CD1c-positive myeloid dendritic cell (primary cell): ENCODE results near the gene SLC48A1.

Experiments
- DNase-seq: peaks from one replicate; pipeline ENCODE4 v3.0.0-alpha.2; 2016; ENCODE audit errors: extremely low spot score

SLC48A1 gene

GRCh38 chr12:47777151-47777550, 4.1 kb downstream of the SLC48A1 start:
- no peak for DNase-seq

- DNase-seq = peak; percentile 36
Measured at GRCh38 chr12:47777741-47778558, 4.9 kb downstream of the SLC48A1 start.

DNA sequence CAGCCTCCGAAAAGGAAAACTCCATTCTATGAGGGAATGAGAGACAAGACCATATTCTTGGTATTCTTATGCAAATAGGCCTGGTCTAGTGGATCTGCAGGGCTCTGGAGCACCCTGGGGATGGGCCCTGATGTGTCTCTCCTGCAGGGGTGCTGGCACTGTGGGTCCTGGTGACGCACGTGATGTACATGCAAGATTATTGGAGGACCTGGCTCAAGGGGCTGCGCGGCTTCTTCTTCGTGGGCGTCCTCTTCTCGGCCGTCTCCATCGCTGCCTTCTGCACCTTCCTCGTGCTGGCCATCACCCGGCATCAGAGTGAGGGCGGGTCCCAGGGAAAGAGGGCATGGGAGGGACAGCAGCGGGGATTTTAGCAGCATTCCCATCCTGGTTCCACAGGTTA, 5.8 kb downstream of the SLC48A1 start:
- no peak for DNase-seq

DNA sequence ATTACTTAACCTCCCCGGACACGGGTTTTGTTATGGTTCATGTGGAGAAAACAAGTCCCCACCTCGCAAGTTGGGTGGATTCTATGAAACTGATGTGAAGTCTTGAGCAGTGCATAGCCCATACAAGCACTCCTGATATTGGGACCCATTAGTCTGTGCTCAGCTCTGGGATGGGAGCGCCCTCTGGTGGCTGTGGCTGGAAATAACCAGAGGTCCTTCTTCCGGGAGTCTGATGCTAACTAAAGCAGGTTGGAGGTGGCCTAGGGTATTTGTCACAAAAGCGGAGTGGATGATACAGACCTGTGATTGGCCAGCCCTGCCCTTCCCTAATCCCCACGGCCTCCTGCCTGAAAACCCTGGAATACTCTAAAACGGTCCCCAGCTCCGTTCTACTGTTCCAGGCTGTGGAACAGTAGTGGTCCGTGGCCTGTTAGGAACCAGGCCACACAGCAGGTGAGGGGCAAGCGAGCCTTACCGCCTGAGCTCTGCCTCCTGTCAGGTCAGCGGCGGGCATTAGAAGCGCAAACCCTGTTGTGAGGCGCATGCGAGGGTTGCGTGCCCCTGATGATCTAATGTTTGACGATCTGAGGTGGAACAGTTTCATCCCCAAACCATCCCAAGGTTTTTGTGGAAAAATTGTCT, 6.4 kb downstream of the SLC48A1 start:
- peak; percentile 91 for DNase-seq

DNA sequence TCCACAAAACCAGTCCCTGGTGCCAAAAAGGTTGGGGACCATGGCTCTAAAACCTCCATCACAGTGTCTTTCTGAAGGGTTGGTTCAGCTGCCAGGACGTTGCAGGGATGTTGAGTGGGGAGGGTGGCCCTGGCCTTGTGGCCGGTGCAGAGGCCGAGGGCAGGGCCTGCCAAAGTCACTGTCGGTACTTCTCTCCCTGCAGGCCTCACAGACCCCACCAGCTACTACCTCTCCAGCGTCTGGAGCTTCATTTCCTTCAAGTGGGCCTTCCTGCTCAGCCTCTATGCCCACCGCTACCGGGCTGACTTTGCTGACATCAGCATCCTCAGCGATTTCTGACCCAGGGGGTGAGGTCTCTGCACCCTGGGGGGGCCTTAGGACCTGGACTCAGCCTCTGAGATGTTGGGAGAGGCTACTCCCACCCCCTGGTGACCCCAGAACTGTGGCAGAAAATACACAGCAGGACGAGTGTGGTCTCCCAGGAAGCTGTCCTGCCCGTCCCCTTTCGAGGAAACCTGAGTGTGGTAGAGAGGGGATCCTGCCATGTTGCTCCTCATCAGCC, 7.0 kb downstream of the SLC48A1 start:
- DNase-seq = no peak

DNA sequence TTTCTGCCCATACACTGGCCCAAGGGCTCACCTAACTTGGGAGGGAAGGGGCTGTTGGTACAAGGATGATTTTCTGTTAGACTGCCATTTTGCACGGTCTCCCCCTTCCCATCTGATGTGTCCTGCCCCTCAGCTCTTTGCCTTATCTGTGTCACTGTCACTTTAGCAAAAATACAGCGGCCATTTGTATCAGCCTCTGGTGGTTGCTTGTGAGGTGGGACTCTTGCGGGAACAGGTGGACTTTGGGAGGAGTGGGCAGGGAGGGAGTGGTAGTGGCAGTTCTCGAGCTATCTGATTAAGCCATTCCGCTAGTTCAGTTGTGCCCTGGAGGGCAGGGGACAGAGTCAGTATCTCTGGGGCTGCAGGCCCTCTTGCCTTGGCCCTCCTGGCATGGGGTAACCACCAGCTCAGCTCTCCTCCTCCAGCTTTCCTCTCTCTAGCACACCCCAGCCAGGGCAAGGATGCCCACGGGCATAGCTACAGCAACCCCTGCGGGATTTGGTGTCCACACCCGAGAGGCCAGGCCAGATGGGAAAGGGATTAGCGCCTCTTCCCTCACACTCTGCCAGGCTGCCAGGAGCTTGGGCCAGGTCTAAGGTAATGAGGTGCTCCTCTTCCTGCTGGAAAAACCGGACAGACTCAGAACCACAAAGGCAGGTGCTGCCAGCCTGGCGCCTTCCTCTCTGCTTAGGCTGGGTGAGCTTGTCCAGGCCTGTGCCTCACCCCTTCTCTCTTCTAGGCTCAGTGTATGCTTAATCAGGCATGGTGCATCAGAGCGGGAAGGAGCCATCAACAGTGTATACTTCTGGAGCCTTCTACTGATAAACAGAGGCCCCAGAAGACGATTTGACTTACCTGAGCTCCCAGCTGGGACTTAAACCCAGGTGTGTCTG, 8.7 kb downstream of the SLC48A1 start:
- DNase-seq = no peak

DNA sequence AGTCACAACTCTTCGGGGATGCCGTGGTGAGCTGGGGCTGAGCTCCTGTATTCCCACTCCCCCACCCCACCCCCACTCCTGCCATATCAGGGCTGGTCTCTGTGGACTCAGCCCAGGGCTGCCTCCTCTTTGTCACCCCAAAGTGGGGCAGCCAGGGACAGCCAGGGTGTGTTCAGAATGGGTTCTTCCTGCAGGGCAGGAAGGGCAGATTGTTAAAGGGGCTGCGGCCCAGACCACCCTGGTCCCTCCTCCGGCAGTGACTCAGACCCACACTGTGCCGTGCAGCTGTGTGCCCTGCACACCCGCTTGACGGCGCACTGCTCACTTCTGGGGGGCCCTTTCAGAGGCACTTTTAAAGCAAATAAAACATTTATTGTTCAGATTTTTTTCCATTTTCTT, 9.3 kb downstream of the SLC48A1 start:
- DNase-seq = no peak

- no peak for DNase-seq
Measured at GRCh38 chr12:47783024-47783755, 10.2 kb downstream of the SLC48A1 start.

GRCh38 chr12:47783821-47784819, 11.1 kb downstream of the SLC48A1 start:
- DNase-seq = no peak

DNA sequence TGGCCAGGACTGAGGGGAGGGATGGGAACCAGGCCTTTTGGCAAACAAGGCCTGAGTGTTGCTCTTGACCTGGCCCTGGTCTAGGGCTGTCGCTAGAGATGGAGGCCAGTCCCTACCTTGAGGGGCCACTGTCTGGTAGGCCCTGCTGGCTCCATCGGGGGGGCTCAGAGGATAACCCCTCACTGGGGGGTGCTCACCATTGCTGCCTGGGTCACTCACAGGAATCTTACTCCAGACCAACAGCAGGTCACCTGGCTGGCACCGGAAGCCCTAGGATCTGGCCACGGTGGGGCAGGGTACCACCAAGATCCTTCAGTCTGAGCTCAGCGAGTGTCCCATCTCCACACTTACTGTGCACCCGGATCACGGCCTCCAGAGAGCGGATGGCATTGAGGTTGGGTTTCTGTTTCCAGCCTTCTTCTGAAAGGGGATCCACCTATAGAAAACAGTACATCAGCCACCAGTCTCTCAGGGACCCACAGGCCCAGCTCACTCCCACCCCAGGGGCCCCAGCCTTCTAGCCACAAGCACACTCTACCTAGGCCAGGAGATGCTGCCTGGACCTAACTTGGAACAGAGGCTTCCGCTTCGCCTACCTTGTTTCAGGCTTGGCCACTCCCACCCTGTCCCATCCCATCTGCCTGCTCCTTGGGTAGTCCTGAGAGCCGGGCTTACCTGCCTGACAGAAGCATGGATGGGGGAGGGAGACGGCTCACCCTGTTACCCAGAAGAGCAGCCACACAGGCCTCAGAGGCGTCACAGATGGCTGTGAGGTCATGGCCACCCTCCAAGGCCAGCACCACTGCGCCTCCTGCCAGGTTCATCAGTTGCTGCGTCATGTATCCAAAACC, 12.2 kb downstream of the SLC48A1 start:
- no peak for DNase-seq

GRCh38 chr12:47785887-47786661, 13.0 kb downstream of the SLC48A1 start:
- DNase-seq = no peak

DNA sequence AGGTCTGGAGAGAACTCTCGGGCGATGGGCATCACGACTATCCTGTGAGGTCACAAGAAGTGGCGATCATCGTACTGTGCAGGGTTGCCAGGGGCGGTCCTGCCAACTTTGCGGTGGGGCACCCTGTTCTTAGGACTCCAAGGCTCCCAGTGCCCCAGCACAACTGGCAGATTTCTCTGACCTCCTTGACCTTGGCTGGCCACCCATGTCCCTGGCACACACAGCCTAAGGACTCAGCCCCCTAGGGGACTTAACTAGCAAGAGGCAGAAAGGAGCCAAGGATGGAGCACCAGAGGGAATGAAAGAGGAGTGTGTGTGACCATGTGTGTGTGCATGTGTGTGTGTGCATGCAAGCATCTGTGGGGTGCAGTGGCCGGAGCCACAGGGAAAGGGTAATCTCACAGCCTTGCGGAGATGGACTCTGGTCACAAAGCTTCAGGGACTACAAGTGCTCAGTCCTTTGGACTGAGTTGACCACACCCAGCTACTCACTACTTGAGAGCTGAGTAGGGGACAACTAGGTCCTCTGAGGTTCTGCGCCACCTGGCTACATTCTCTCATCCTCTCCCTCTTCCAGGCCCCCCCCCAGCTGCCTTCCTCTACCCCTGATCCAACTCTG, 13.7 kb downstream of the SLC48A1 start:
- DNase-seq = no peak

DNA sequence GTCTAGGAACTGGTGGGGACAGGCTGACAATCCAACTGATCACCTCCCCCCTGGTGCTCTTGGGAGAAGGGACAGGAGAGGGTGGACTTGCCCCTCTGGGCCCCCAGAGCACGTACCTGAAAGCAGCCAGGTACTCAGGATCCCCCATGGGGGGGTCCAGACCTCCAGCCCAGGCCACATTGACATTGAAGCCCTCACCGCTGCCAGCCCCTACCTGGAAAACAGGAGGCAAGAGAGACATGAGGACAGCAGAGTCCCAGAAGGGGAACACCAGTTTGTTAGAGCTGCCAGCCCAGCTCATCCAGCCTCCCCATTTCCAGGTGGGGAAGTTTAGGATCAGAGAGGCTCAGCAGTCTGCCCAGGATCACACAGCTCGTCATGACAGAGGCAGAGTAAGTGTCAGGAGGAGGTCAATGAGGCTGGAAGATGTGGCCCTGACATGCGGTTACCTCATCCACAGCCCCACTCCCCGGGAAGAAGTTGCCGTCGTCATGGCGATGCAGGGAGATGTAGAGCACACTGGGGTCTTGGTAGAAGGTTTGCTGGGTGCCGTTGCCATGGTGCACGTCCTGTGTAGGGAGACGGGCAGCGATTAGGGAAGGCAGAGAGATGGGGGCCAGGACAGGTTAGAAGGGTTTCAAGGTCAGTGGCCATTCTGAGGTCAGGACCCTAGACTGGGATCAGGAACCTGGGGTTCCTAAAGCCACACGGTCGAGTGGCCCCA, 14.7 kb downstream of the SLC48A1 start:
- no peak for DNase-seq

GRCh38 chr12:47789141-47789540, 16.1 kb downstream of the SLC48A1 start:
- DNase-seq = no peak

- no peak for DNase-seq
Measured at GRCh38 chr12:47789712-47790489, 16.9 kb downstream of the SLC48A1 start.

DNA sequence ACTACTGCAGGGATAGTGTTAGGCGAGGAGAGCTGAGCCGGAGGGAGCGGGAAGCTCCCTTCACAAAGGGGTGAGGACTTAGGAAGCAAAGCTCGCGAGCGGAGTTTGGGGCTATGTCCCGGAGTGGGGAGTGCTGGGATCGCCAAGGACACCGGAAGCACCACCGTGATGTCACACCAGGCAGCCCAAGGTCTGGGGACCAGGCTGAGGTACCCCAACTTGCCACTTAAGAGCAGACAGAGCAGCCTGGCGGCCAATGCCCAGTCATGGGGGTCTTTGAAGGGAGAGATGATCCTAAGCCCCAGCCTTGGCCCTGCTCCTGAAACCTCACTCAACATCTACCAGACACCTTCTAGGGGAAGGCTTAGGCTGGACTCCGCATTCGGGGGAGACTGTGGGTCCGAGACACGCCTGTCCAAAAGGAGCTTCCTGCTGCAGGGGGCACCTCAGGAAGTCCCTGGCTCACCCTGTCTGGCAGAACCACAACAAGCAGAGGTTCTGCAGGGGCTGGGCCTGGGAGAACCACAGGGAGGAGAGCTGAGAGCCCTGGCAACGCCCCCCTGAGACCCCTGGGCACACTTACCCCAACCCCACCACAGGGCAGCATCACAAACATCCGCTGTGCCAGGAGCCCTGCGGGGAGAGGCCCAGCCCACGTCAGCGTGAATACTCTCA, 17.8 kb downstream of the SLC48A1 start:
- no peak for DNase-seq
